Spleen (tissue), 7 donors: ENCODE measurements around the gene RYR1.

Source experiments
- CTCF ChIP-seq, 11 experiments: fragments of 200-600 bp in 7 of 11; fragments of 450-650 bp in 4 of 11; sonication (generic) in 4 of 11; IDR thresholded peaks in 8 of 11; conservative IDR thresholded peaks in 3 of 11; 1 replicate in 7 of 11; 2 replicates in 4 of 11; pipeline versions ENCODE4 v1.4.0 to v1.8.0; 2016 to 2021; ENCODE audit warnings: antibody characterized with exemption in 11 of 11, inconsistent platforms in 4 of 11, mild to moderate bottlenecking in 1 of 11
- POLR2A ChIP-seq, 3 donors: fragments of 450-650 bp; IDR thresholded peaks; one replicate each; pipeline ENCODE4 v1.5.1; 2017; ENCODE audit warnings: antibody characterized with exemption in 3 of 3, mild to moderate bottlenecking in 1 of 3
- donor health status: DM: no; HTN: no; CAD: no; lungs with moderate emphysema.
- donor health status: DM: no; HTN: no; CAD: no.
- donor health status: DM: no; HTN: no; CAD: no.

DNA sequence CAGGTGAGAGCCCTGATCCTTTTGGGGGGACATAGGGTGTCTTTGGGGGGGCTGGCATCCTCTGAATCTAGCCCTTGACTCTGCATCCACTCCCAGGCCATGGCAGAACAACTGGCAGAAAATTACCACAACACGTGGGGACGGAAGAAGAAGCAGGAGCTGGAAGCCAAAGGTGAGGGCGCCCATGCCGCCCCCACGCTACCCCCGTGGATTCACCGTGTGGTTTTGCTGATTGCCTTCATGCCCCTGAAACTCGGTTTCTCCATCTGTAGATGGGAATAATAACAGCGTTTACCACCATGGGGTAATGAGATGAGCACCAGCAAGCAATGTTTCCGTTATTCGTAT lies 72.9 kb downstream of the RYR1 start:
- no peak for TF ChIP-seq POLR2A (IDR thresholded peaks at IDR 0.05)
- TF ChIP-seq CTCF (IDR thresholded peaks at IDR 0.05 in 8 of 11, conservative IDR thresholded peaks at IDR 0.05 in 3 of 11): no peak
